Muscle layer of duodenum (tissue), 2 donors: Measurements from ENCODE around the gene EYS.

Experiments used
- H3K27ac ChIP-seq: one replicate; pipeline ENCODE4 v1.7.0; 2013; ENCODE audit warnings: mild to moderate bottlenecking, low read length
- H3K27me3 ChIP-seq: one replicate; pipeline ENCODE4 v1.7.0; 2013; ENCODE audit warnings: low read depth, mild to moderate bottlenecking, control low read depth, low read length
- H3K36me3 ChIP-seq, 2 donors: one replicate each; pipeline ENCODE4 v1.7.0; 2013; ENCODE audit warnings: low read length in 2 of 2, control low read depth in 1 of 2, mild to moderate bottlenecking in 1 of 2; ENCODE audit not compliant: insufficient read depth in 2 of 2, control insufficient read depth in 1 of 2
- H3K4me1 ChIP-seq, 2 donors: one replicate each; pipeline ENCODE4 v1.7.0; 2013; ENCODE audit warnings: low read length in 2 of 2, mild to moderate bottlenecking in 2 of 2, control low read depth in 1 of 2, moderate library complexity in 1 of 2; ENCODE audit not compliant: insufficient read depth in 2 of 2, control insufficient read depth in 1 of 2
- H3K4me3 ChIP-seq, 2 donors: one replicate each; pipeline ENCODE4 v1.7.0; 2013; ENCODE audit warnings: low read length in 2 of 2, low read depth in 1 of 2, mild to moderate bottlenecking in 1 of 2
- H3K9me3 ChIP-seq, 2 donors: one replicate each; pipeline ENCODE4 v1.7.0; 2013; ENCODE audit warnings: low read length in 2 of 2, control low read depth in 1 of 2, mild to moderate bottlenecking in 1 of 2; ENCODE audit not compliant: control insufficient read depth in 1 of 2
- donor health status: healthy.

Gene EYS

DNA sequence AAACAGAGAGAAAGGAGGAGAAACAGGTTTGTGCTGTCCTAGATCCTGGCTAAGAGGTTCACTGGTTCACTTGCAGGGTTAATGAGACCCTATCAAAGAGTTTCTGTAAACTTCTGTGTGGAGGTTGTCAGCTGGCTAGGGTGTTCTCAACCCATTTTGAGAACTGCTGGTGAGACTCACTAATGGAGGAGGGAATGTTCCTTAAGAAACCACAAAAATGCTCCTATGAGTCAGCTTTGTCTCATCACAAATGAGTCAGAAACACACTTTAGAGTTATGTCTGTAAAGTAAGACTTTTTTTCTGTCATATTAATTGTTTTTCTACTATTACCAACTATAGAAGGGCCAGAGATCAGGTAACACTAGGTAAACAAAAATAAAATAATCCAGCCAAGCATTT is 1187.0 kb downstream of the EYS start:
- H3K27ac ChIP-seq: no peak overlapping the region

DNA sequence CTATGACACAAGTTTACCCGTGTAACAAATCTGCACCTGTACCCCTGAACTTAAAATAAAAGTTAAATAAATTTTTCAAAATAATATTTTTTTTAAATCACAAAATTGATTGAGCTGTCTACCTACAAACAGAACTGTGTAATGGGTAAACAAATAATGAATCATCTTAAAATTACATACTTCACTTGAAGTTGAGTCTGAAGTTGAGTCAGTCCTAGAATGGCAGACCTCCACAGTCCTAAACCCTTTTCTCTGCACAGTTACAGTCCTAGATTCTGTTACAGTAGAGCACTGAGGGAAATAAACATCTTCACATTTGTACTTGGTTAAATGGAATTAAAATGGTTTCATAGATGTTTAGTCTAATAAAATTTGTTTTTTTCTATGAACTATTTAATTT is 1190.6 kb downstream of the EYS start:
- H3K4me1 ChIP-seq: no peaks in the 10 kb centered on the region
- H3K36me3 ChIP-seq: no peaks in the 10 kb centered on the region
- H3K27ac ChIP-seq: no peak overlapping the region
- H3K4me3 ChIP-seq: no peak overlapping the region
- H3K27me3 ChIP-seq: no peaks in the 10 kb centered on the region
- no peaks in the 10 kb centered on the region for H3K9me3 ChIP-seq

More for the DNA sequence above, 1187.0 kb downstream of the EYS start:
- no peaks in the 10 kb centered on the region for H3K4me1 ChIP-seq
- H3K27me3 ChIP-seq: no peaks in the 10 kb centered on the region
- no peaks in the 10 kb centered on the region for H3K9me3 ChIP-seq
- no peak overlapping the region for H3K4me3 ChIP-seq
- no peaks in the 10 kb centered on the region for H3K36me3 ChIP-seq

DNA sequence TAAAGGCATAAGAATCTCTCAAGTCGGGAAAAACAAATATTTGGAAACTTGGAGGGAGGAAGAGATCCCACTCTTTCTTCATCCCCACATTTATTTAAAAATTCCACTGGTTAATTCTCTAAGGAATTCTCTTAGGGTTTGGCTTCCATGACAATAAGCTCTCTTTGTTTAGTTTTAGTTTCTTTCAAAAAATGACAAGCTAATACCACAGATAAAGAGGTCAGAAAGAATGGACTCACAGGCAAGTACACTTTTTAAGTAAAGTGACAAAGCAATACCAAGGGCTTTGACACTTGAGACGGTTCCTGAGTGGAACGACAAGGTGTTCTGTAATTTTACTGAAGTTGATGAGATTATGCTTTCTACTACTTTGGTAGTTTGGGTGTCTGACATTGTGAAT is 1199.4 kb downstream of the EYS start:
- Histone ChIP-seq H3K9me3 (no peaks in the 10 kb centered on the region), H3K27ac (no peak overlapping the region), H3K36me3 (no peaks in the 10 kb centered on the region), H3K4me3 (no peak overlapping the region), H3K4me1 (no peaks in the 10 kb centered on the region), H3K27me3 (no peaks in the 10 kb centered on the region)

DNA sequence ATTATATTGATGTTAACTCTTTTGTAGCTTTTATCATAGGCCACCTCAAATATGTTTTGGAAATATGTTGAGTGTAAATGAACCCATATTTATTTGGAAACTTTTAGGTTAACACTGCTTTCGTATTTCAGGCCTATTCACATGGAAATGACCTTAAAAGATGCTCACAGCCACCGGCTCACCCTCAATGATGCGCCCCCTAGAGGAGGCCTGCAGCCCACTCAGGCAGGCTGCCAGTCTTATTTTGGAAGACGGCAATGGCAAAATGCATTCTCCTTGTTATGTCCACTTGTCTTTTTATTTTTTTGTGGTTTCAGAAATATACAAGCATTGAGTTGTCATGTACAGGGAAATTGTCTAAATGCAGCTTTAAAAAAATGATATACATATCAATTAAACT is 1201.7 kb downstream of the EYS start:
- no peak overlapping the region for H3K4me3 ChIP-seq
- H3K27me3 ChIP-seq: no peaks in the 10 kb centered on the region
- no peaks in the 10 kb centered on the region for H3K36me3 ChIP-seq
- no peaks in the 10 kb centered on the region for H3K4me1 ChIP-seq
- no peaks in the 10 kb centered on the region for H3K9me3 ChIP-seq
- H3K27ac ChIP-seq: no peak overlapping the region

DNA sequence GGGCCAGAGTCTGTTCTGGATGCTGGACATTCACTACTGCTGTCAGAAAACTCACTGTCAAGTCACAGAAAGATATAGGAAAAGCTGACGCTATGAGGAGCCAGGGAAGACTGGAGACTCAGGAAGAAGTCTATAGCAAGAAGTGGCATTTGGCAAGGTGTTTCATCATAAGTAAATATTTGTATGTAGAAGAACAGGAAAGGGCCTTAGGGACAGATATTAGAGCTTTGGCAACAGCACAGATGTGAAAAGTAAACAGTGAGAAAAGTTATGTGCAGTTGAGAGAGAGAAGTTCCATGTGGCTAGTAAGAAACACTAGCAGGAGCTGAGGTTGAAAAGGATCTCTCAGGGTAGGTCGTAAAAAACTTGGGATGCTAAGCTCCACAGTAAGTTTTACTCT is 1202.5 kb downstream of the EYS start:
- H3K27ac ChIP-seq: no peak overlapping the region

DNA sequence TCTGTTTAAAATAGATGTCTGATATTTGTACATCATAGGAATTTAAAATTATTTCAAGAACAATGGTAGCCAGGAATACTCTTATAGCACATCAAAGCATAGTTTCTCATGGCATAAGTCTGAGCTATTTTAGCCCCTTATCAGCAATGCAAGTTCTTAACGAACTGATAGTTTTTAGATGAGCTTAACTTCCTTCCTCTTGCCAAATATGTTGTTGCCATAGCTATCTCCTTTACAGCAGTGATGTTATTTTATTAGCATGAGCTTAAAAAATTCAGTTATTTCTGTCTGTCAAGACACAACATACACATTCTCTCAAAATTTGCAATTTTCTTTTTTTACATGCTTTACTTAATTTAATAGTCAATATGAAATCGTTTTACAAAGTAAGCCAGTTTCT is 1204.2 kb downstream of the EYS start:
- Histone ChIP-seq H3K9me3 (no peaks in the 10 kb centered on the region), H3K4me1 (no peaks in the 10 kb centered on the region), H3K27me3 (no peaks in the 10 kb centered on the region), H3K36me3 (no peaks in the 10 kb centered on the region), H3K4me3 (no peak overlapping the region), H3K27ac (no peak overlapping the region)

More for the DNA sequence above, 1202.5 kb downstream of the EYS start:
- Histone ChIP-seq H3K4me3 (no peak overlapping the region), H3K27me3 (no peaks in the 10 kb centered on the region), H3K4me1 (no peaks in the 10 kb centered on the region), H3K9me3 (no peaks in the 10 kb centered on the region), H3K36me3 (no peaks in the 10 kb centered on the region)

DNA sequence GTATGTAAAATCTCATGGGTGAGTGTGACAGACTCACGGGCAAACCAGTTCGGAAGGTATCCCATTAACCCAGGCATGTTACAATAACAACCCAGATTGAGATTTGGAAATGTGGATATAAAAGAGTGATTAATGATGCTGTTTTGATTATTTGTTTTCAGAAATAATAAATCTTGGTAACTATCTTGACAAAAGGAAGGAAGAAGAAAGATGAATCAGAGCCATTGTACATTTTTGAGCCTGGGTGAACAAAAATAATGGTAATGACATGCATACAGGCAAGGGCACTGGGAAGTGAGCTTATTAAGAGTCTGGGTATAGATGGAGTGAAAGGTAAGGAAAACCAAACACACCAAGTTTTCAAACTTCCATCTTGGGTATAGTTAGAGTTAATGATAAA is 1209.4 kb downstream of the EYS start:
- Histone ChIP-seq H3K36me3 (no peaks in the 10 kb centered on the region), H3K4me1 (no peaks in the 10 kb centered on the region), H3K4me3 (no peak overlapping the region), H3K27me3 (no peaks in the 10 kb centered on the region), H3K9me3 (no peaks in the 10 kb centered on the region), H3K27ac (no peak overlapping the region)

DNA sequence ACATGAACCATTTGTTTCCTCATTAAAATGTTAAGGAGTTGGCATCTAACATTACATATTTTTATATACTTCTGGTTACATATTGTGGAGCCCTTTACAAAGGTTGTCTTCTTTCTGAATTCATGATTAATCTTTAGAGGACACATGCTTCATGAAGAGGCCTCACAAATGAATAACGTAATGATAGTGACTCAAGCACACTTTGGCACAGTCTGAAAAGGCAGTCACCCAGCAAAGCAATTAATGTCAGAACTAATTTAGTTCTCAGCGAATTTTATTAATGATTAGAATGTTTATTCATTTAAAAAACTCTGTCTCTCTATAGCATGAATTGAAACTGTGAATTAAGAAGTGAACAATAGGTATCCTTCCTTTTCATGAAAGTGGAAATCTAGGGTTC is 1217.3 kb downstream of the EYS start:
- Histone ChIP-seq H3K27ac (no peak overlapping the region), H3K4me3 (no peak overlapping the region), H3K27me3 (no peaks in the 10 kb centered on the region), H3K9me3 (no peaks in the 10 kb centered on the region), H3K4me1 (no peaks in the 10 kb centered on the region), H3K36me3 (no peaks in the 10 kb centered on the region)

DNA sequence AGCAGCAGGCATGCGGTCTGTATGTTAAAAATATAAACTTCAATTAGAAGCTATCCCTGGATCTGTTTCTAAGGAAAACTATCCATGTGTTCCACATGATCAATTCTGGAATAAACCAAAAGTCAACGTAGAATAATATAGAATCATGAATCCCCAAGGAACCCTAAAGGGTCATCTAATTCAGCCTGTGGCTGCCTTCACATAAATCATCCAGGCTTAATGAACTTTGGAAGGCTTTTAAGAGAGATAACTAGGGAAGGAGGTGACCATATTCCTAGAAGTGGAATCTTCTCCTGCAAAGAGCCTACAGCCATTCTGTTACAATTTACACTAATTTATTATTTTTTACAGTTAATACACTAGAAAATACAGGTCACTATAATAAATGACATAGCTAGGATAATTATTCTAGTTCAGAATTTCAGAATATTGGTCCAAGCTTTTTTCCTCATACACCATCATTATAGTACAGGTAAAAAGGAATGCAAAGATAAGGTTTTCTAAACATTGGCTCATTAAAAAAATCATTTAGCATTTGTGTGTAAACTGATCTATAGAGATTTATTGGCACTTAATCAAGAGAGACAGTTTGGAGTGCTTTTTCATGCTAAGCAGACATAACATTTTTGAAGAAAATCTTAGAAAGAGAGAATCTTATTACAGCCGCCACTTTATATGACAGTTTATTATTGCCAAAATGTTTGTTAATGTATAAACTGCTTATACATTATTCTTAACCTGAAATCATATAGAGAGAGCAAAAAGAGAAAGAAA is 1220.3 kb downstream of the EYS start:
- H3K27ac ChIP-seq: no peak overlapping the region
- no peaks in the 10 kb centered on the region for H3K9me3 ChIP-seq
- H3K36me3 ChIP-seq: no peaks in the 10 kb centered on the region
- H3K27me3 ChIP-seq: no peaks in the 10 kb centered on the region
- H3K4me3 ChIP-seq: no peak overlapping the region
- H3K4me1 ChIP-seq: no peaks in the 10 kb centered on the region

DNA sequence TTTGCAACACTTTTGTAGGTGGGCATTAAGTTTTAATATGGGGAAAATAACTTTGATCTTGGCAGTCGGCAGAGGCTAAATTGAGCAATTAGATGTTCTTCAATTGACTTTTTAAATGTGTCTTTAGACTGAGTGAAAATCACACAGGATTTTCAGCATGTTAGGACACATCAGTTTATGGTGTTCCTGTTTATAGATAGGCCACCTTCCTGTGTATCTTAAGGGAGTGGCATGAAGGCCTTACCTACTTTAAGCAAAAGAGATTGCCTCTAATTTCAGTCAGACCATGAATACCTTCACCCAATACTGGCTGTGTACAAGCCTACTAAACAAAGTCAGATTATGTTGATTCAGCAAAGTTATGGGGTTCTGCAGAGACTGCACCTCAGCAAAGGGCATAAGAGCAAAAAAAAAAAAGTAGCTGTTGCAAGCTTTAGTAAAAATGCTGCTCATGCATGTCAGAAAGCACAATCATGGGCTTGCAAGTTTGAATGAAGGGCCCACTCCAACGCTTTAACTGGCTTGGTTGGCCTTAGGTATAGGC is 1223.0 kb downstream of the EYS start:
- Histone ChIP-seq H3K4me1 (no peaks in the 10 kb centered on the region), H3K36me3 (no peaks in the 10 kb centered on the region), H3K27ac (no peak overlapping the region), H3K27me3 (no peaks in the 10 kb centered on the region), H3K4me3 (no peak overlapping the region), H3K9me3 (no peaks in the 10 kb centered on the region)

DNA sequence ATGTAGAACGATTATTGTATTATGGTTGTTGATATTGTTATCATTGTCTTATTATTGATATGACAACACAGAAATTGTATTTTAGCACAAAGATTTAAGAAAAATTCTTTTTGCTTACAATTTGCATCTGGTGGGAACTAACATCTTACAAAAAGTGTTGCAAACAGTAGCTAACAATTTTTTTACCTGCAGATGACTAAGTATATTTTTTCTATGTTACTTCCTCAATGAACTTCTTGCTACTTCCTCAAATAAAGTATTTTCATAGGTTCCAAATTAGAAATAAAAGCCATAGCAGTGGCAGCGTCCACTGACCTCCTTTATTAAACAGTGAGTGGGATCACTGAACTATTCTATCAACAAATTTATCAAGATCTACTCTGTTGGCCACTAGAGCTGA is 1224.4 kb downstream of the EYS start:
- Histone ChIP-seq H3K4me3 (no peak overlapping the region), H3K9me3 (no peaks in the 10 kb centered on the region), H3K27me3 (no peaks in the 10 kb centered on the region), H3K36me3 (no peaks in the 10 kb centered on the region), H3K4me1 (no peaks in the 10 kb centered on the region), H3K27ac (no peak overlapping the region)

DNA sequence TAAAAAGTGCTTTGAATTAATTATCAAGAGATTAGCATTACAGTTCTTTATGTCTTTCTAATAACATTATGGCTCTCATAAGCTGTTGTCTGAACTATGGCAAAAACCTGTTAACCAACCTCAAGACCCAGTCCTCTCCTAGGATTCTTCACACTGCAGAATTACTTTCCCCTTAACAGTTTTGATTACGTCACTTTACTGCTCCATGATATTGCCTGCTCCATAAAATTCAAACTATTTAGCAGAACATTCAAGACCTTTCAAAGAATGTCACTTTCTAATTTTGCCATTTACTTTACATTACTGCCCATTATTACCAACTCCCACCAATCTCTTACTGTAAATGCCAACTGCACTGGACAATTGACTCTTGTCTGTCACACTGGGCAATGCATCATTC is 1227.9 kb downstream of the EYS start:
- H3K4me1 ChIP-seq: no peaks in the 10 kb centered on the region
- H3K27me3 ChIP-seq: no peaks in the 10 kb centered on the region
- H3K36me3 ChIP-seq: no peaks in the 10 kb centered on the region
- H3K27ac ChIP-seq: no peak overlapping the region
- no peaks in the 10 kb centered on the region for H3K9me3 ChIP-seq
- no peak overlapping the region for H3K4me3 ChIP-seq
